DOHH2 (cell line): ENCODE data around the gene IGSF3.

ENCODE experiments used
- EZH2phosphoT487 ChIP-seq: fragments of 200-600 bp; sonication (generic); IDR thresholded peaks from 2 replicates; pipeline ENCODE4 v1.6.1; 2017; ENCODE audit warnings: borderline replicate concordance, mild to moderate bottlenecking, antibody characterized with exemption, low read length, moderate library complexity, mixed read lengths
- TF ChIP-seq, protein P1 (sequence below): fragments of 200-600 bp; sonication (generic); IDR thresholded peaks from one replicate; pipeline ENCODE4 v1.5.1; 2014; ENCODE audit warnings: antibody characterized with exemption, mild to moderate bottlenecking, low read depth, low read length; ENCODE audit not compliant: poor library complexity, severe bottlenecking

GRCh38 chr1:116709666-116710167 is 42.2 kb upstream of the IGSF3 start:
- TF ChIP-seq, protein P1, sequence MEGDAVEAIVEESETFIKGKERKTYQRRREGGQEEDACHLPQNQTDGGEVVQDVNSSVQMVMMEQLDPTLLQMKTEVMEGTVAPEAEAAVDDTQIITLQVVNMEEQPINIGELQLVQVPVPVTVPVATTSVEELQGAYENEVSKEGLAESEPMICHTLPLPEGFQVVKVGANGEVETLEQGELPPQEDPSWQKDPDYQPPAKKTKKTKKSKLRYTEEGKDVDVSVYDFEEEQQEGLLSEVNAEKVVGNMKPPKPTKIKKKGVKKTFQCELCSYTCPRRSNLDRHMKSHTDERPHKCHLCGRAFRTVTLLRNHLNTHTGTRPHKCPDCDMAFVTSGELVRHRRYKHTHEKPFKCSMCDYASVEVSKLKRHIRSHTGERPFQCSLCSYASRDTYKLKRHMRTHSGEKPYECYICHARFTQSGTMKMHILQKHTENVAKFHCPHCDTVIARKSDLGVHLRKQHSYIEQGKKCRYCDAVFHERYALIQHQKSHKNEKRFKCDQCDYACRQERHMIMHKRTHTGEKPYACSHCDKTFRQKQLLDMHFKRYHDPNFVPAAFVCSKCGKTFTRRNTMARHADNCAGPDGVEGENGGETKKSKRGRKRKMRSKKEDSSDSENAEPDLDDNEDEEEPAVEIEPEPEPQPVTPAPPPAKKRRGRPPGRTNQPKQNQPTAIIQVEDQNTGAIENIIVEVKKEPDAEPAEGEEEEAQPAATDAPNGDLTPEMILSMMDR, result no peak
- TF ChIP-seq EZH2phosphoT487, result no peak
